ENCODE results near the gene ZNF771. TPM values are rescaled to one million over a fixed set of nuclear protein-coding genes. Genes with fewer than 3 reads are reported as not detected.

Gene ZNF771
- total RNA-seq, 4 donors from 2014 or later = 20.1 to 25.3 (median 22.7) TPM

DNA sequence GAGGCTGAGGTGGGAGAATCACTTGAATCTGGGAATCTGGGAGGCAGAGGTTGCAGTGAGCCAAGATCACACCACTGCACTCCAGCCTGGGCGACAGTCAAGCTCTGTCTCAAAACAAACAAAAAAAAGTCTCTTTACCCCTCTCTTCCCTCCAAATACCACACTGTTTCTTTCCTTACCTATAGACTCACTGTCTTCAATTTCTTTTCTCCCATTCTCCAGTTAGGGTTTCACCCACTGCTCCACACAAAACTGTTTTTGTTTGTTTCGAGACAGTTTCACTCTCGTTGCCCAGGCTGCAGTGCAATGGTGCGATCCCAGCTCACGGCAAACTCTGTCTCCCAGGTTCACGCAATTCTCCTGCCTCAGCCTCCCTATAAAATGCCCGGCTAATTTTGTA is 46.2 kb upstream of the ZNF771 start:
- WGBS = 94% methylated on average over 7 of the region's 7 CpGs
- H3K9me3 ChIP-seq = no peaks in the 10 kb centered on the region

DNA sequence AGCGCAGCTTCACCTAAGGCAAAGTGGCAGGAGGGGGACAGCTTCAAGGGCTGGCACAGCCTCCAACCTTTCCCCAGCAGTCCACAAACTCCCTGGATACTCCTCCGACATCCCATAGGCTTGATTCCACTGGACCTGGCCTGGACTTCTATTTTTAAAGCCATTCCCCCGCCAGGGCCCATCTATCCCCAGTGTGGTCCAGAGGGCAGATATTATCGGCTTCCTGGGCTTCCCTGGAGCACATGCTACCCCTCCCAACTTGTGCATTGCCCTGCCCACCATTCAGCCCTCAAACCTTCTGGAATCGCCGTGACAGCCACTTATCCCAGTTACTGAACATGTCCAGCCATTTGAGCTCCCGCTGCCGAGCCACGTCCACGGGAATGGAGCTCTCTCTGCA is 42.2 kb upstream of the ZNF771 start:
- Histone ChIP-seq H3K27me3 (no peaks in the 10 kb centered on the region), H3K36me3 (peaks cover 10 to 64% (median 49%) of the 10 kb centered on the region in 4 donors), H3K27ac (replicated peaks in 1 of 4) (no peak overlapping the region), H3K4me3 (no peak overlapping the region), H3K4me1 (peaks cover 26 to 48% (median 45%) of the 10 kb centered on the region in 4 donors), H3K9me3 (no peaks in the 10 kb centered on the region)
- DNase-seq (ENCODE audit: extremely low spot score) = no peak
- intact Hi-C loops (cut with DNase I) = no loop called here
- no peak for TF ChIP-seq CTCF (IDR thresholded peaks at IDR 0.05)
- TF ChIP-seq EP300 (IDR thresholded peaks at IDR 0.05) = no peak
- no peak for TF ChIP-seq POLR2A (IDR thresholded peaks at IDR 0.05; ENCODE audit: low read depth)
- TF ChIP-seq POLR2AphosphoS5 (IDR thresholded peaks at IDR 0.05) = no peak
- 75% methylated on average over 10 of the region's 10 CpGs for WGBS

More for the DNA sequence above, 46.2 kb upstream of the ZNF771 start:
- Histone ChIP-seq H3K27me3 (no peaks in the 10 kb centered on the region), H3K27ac (replicated peaks in 1 of 4) (no peak overlapping the region), H3K4me3 (no peak overlapping the region), H3K36me3 (peaks cover 18 to 95% (median 79%) of the 10 kb centered on the region in 4 donors), H3K4me1 (peaks cover 4 to 24% (median 20%) of the 10 kb centered on the region in 4 donors)
- no peak for DNase-seq (ENCODE audit: extremely low spot score)
- no peak for TF ChIP-seq POLR2AphosphoS5 (IDR thresholded peaks at IDR 0.05)
- TF ChIP-seq CTCF (IDR thresholded peaks at IDR 0.05) = no peak
- TF ChIP-seq POLR2A (IDR thresholded peaks at IDR 0.05; ENCODE audit: low read depth) = no peak
- no peak for TF ChIP-seq EP300 (IDR thresholded peaks at IDR 0.05)
- intact Hi-C loops (cut with DNase I) = no loop called here

DNA sequence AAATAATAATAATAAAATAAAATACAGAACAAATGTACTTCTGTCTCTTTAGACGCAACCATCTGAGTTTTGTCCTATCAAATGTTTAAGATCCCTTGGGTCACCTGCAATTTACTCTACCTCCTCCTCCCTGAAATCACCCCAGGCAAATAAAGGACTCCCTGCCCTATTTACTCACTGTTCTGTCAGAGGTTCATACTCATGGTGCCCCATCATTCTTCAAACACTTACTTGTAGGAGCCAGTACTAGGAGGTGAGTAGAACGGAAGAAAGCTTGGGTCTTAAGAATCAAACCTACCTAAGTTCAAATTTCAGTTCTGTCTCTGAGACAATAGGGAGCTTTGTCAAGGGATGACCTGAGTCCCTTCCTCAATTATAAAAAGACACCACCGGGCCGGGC is 40.9 kb upstream of the ZNF771 start:
- no peak for TF ChIP-seq CTCF (IDR thresholded peaks at IDR 0.05)
- TF ChIP-seq POLR2AphosphoS5 (IDR thresholded peaks at IDR 0.05) = no peak
- no peak for TF ChIP-seq EP300 (IDR thresholded peaks at IDR 0.05)
- TF ChIP-seq POLR2A (IDR thresholded peaks at IDR 0.05; ENCODE audit: low read depth) = no peak
- H3K27me3 ChIP-seq = no peaks in the 10 kb centered on the region
- H3K9me3 ChIP-seq = no peaks in the 10 kb centered on the region
- H3K27ac ChIP-seq (replicated peaks in 1 of 4) = peak overlapping the region in 1 of 4 donors; percentile 9
- peaks cover 10 to 51% (median 36%) of the 10 kb centered on the region in 4 donors for H3K36me3 ChIP-seq
- H3K4me1 ChIP-seq = peaks cover 29 to 54% (median 50%) of the 10 kb centered on the region in 4 donors
- intact Hi-C loops (cut with DNase I) = no loop called here
- DNase-seq (ENCODE audit: extremely low spot score) = no peak
- 82% methylated on average over 4 of the region's 4 CpGs for WGBS
- peak overlapping the region in 1 of 4 donors; percentile 96 for H3K4me3 ChIP-seq

DNA sequence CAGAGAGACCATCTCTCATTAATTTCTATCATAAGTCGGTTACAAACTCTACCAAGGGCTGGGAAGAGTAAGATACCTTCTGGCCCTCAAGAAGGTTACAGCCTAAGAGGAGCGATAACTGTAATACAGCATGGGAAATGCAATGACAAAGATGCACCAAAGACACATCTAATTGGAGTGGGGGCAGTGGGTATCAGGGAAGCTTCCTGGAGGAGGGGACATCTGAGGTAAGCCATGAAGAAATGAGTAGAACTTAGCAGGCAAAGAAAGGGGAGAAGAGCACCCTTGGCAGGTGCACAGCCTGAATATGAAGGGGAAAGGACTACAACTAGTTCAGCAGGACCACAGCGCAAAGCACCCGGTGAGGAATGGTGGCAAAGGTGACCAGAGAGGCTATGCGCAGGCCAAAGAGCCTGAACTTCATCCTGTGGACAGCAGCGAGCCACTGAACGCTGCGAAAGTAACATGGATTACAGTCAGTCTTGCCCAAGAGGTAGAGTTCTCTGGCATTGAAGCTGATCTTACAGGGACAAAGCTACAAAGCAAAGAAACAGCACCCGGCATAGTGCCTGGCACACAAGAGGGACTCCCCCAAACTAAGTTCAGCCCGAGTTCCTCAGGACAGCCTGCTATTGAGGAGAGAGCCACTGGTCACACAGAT is 39.9 kb upstream of the ZNF771 start:
- H3K4me1 ChIP-seq = peaks cover 37 to 55% (median 53%) of the 10 kb centered on the region in 4 donors
- no peak for TF ChIP-seq POLR2A (IDR thresholded peaks at IDR 0.05; ENCODE audit: low read depth)
- TF ChIP-seq CTCF (IDR thresholded peaks at IDR 0.05) = no peak
- TF ChIP-seq POLR2AphosphoS5 (IDR thresholded peaks at IDR 0.05) = no peak
- TF ChIP-seq EP300 (IDR thresholded peaks at IDR 0.05) = no peak
- peak overlapping the region; percentile 87 to 96 (median 92) for H3K4me3 ChIP-seq
- peak overlapping the region; percentile 81 to 94 (median 86) for H3K27ac ChIP-seq (replicated peaks in 1 of 4)
- H3K27me3 ChIP-seq = no peaks in the 10 kb centered on the region
- DNase-seq (ENCODE audit: extremely low spot score) = no peak
- no peaks in the 10 kb centered on the region for H3K9me3 ChIP-seq
- H3K36me3 ChIP-seq = peaks cover 10 to 41% (median 29%) of the 10 kb centered on the region in 4 donors
- intact Hi-C loops (cut with DNase I) = no loop called here
- WGBS = 68% methylated on average over 9 of the region's 10 CpGs
